CD14-positive monocyte (primary cell): Measurements from ENCODE around the gene C8G. TPM values are rescaled to one million over a fixed set of nuclear protein-coding genes. Genes with fewer than 3 reads are reported as not detected.

Source experiments
- DNase-seq, 3 donors: peaks; one replicate each; pipeline ENCODE4 v3.0.0-alpha.2; 2011 to 2022
- H2AFZ ChIP-seq: 2 replicates; pipeline ENCODE4 v1.6.0; 2012; ENCODE audit warnings: mild to moderate bottlenecking, low read depth, low read length, inconsistent platforms; ENCODE audit not compliant: insufficient read depth, poor library complexity, severe bottlenecking
- H3K27ac ChIP-seq, 2 donors: 1 replicate in 1 of 2; 2 replicates in 1 of 2; pipeline ENCODE4 v1.5.1; 2012 to 2013; ENCODE audit warnings: low read length in 2 of 2, control low read depth in 1 of 2, inconsistent platforms in 1 of 2, low read depth in 1 of 2, mild to moderate bottlenecking in 1 of 2
- H3K27me3 ChIP-seq, 2 donors: one replicate each; pipeline versions ENCODE4 v1.6.0 to v1.6.1; 2011 to 2013; ENCODE audit warnings: low read length in 2 of 2; ENCODE audit not compliant: control insufficient read depth in 2 of 2, insufficient read depth in 2 of 2
- H3K36me3 ChIP-seq, 2 donors: replicated peaks in 1 of 2; 1 replicate in 1 of 2; 2 replicates in 1 of 2; pipeline versions ENCODE4 v1.5.1 to v1.6.1; 2012 to 2013; ENCODE audit warnings: low read length in 2 of 2, control low read depth in 1 of 2, inconsistent platforms in 1 of 2, mild to moderate bottlenecking in 1 of 2; ENCODE audit not compliant: insufficient read depth in 2 of 2, control insufficient read depth in 1 of 2
- H3K4me1 ChIP-seq, 2 donors: 1 replicate in 1 of 2; 2 replicates in 1 of 2; pipeline versions ENCODE4 v1.5.1 to v1.6.1; 2012 to 2013; ENCODE audit warnings: low read length in 2 of 2, control low read depth in 1 of 2, inconsistent platforms in 1 of 2, mild to moderate bottlenecking in 1 of 2, moderate library complexity in 1 of 2; ENCODE audit not compliant: insufficient read depth in 2 of 2, control insufficient read depth in 1 of 2
- H3K4me2 ChIP-seq: replicated peaks from 2 replicates; pipeline ENCODE3; 2012; ENCODE audit warnings: low read length, moderate library complexity, mild to moderate bottlenecking; ENCODE audit not compliant: poor library complexity, severe bottlenecking; ENCODE audit errors: extremely low read depth
- H3K4me3 ChIP-seq, 3 experiments: fragments of 200-600 bp in 1 of 3; sonication (generic) in 1 of 3; replicated peaks in 1 of 3; 1 replicate in 2 of 3; 2 replicates in 1 of 3; pipeline ENCODE4 v1.5.1; 2011 to 2013; ENCODE audit warnings: low read length in 3 of 3, mild to moderate bottlenecking in 3 of 3, control low read depth in 2 of 3, low read depth in 2 of 3, inconsistent platforms in 1 of 3, moderate library complexity in 1 of 3
- H3K79me2 ChIP-seq: 2 replicates; pipeline ENCODE4 v1.6.0; 2012; ENCODE audit warnings: mild to moderate bottlenecking, control low read depth, inconsistent platforms, low read length, moderate library complexity; ENCODE audit not compliant: insufficient read depth
- H3K9ac ChIP-seq: 2 replicates; pipeline ENCODE4 v1.6.0; 2017; ENCODE audit warnings: low read length, mild to moderate bottlenecking; ENCODE audit not compliant: insufficient read depth, poor library complexity, severe bottlenecking
- H3K9me3 ChIP-seq, 2 donors: replicated peaks in 1 of 2; 1 replicate in 1 of 2; 2 replicates in 1 of 2; pipeline versions ENCODE4 v1.5.1 to v1.6.1; 2012 to 2013; ENCODE audit warnings: low read length in 2 of 2, control low read depth in 1 of 2; ENCODE audit not compliant: control insufficient read depth in 1 of 2, insufficient read depth in 1 of 2
- H4K20me1 ChIP-seq: 2 replicates; pipeline ENCODE4 v1.6.0; 2012; ENCODE audit warnings: mild to moderate bottlenecking, low read length, control low read depth, moderate library complexity; ENCODE audit not compliant: insufficient read depth
- H3K27ac Mint-ChIP-seq, 7 donors: one replicate each; pipeline ENCODE4 v1.8.0; 2020; ENCODE audit warnings: mild to moderate bottlenecking in 7 of 7, mixed read lengths in 7 of 7, moderate library complexity in 6 of 7, inconsistent platforms in 2 of 7
- H3K27me3 Mint-ChIP-seq, 3 donors: one replicate each; pipeline ENCODE4 v1.8.0; 2021 to 2022; ENCODE audit warnings: low read depth in 3 of 3, mild to moderate bottlenecking in 3 of 3, mixed read lengths in 3 of 3, moderate library complexity in 3 of 3, inconsistent platforms in 1 of 3
- H3K36me3 Mint-ChIP-seq, 2 donors: one replicate each; pipeline ENCODE4 v1.8.0; 2020; ENCODE audit warnings: mixed read lengths in 2 of 2, inconsistent platforms in 1 of 2, mild to moderate bottlenecking in 1 of 2
- H3K4me1 Mint-ChIP-seq: one replicate; pipeline ENCODE4 v1.8.0; 2020; ENCODE audit warnings: mild to moderate bottlenecking, mixed read lengths
- H3K4me3 Mint-ChIP-seq, 2 donors: one replicate each; pipeline ENCODE4 v1.8.0; 2020; ENCODE audit warnings: mild to moderate bottlenecking in 2 of 2, mixed read lengths in 2 of 2, moderate library complexity in 1 of 2
- H3K9me3 Mint-ChIP-seq, 7 donors: one replicate each; pipeline ENCODE4 v1.8.0; 2020 to 2022; ENCODE audit warnings: mixed read lengths in 7 of 7, mild to moderate bottlenecking in 6 of 7, moderate library complexity in 6 of 7, inconsistent platforms in 2 of 7
- CTCF ChIP-seq: fragments of 200-600 bp; IDR thresholded peaks from one replicate; pipeline ENCODE4 v1.8.0; 2022; ENCODE audit warnings: antibody characterized with exemption, mild to moderate bottlenecking
- WGBS: methylation state at CpG from one replicate; pipeline ENCODE4 v1.1.5; 2013; ENCODE audit warnings: missing lambda C conversion rate; ENCODE audit not compliant: insufficient coverage; 5-methylcytosine and 5-hydroxymethylcytosine counted together
- intact Hi-C, 2 donors: fragments of 100-400 bp; cut with micrococcal nuclease; formaldehyde crosslinking; loops; one replicate each; pipeline versions ENCODE4 v1.15.0 to v1.15.1; 2023
- polyA plus RNA-seq, 3 donors: library from polyadenylated mRNA; depleted of rRNA in 1 of 3; unstranded in 2 of 3; stranded (reverse) in 1 of 3; fragments of 300-500 nt in 2 of 3; fragments of >200 nt in 1 of 3; fragmentation: Illumina TruSeq in 2 of 3; gene quantifications; 1 replicate in 2 of 3; 2 replicates in 1 of 3; pipeline ENCODE4 v1.2.3, GENCODE V29; 2012 to 2021

Gene C8G
- polyA plus RNA-seq, 3 donors, result 0.55 to 0.72 TPM; not detected in 1

- H3K36me3 Mint-ChIP-seq, result peaks cover 46 to 85% of the 10 kb centered on the region in 2 donors
- WGBS, result 96% methylated on average over 20 of the region's 29 CpGs
- H3K27ac Mint-ChIP-seq, result peak overlapping the region in 5 of 7 donors; percentile 20 to 62 (median 25)
- Histone ChIP-seq H3K4me1 (no peaks in the 10 kb centered on the region), H3K9me3 (no peaks in the 10 kb centered on the region), H3K4me3 (no peak overlapping the region), H3K27me3 (no peaks in the 10 kb centered on the region), H3K4me2 (no peak overlapping the region), H3K9ac (no peak overlapping the region), H4K20me1 (no peaks in the 10 kb centered on the region), H3K27ac (no peak overlapping the region), H3K79me2 (no peaks in the 10 kb centered on the region), H3K36me3 (peaks cover 44 to 71% of the 10 kb centered on the region in 2 donors), H2AFZ (no peak overlapping the region)
- no peaks in the 10 kb centered on the region for H3K27me3 Mint-ChIP-seq
- intact Hi-C loops, result no loop called here
- H3K9me3 Mint-ChIP-seq, result peaks cover 0 to 2% (median 0%) of the 10 kb centered on the region in 7 donors
- H3K4me3 Mint-ChIP-seq, result no peak overlapping the region
- DNase-seq, result no peak
- no peaks in the 10 kb centered on the region for H3K4me1 Mint-ChIP-seq
- TF ChIP-seq CTCF, result no peak
Observed at GRCh38 chr9:136907011-136907914, 37.8 kb upstream of the C8G start.

- Mint-ChIP-seq H3K27ac (peak overlapping the region in 2 of 7 donors; percentile 45 to 46), H3K4me3 (no peak overlapping the region), H3K4me1 (no peaks in the 10 kb centered on the region), H3K27me3 (no peaks in the 10 kb centered on the region), H3K36me3 (peaks cover 52 to 86% of the 10 kb centered on the region in 2 donors), H3K9me3 (peaks cover 0 to 2% (median 0%) of the 10 kb centered on the region in 7 donors)
- Histone ChIP-seq H3K4me2 (no peak overlapping the region), H3K9ac (no peak overlapping the region), H3K4me3 (no peak overlapping the region), H3K36me3 (peaks cover 50 to 75% of the 10 kb centered on the region in 2 donors), H3K79me2 (no peaks in the 10 kb centered on the region), H3K4me1 (no peaks in the 10 kb centered on the region), H3K27ac (no peak overlapping the region), H2AFZ (no peak overlapping the region), H3K9me3 (no peaks in the 10 kb centered on the region), H3K27me3 (no peaks in the 10 kb centered on the region), H4K20me1 (no peaks in the 10 kb centered on the region)
- TF ChIP-seq CTCF, result no peak
- 97% methylated on average over 8 of the region's 12 CpGs for WGBS
- intact Hi-C loops, result no loop called here
- no peak for DNase-seq
Observed at GRCh38 chr9:136910197-136910900, 34.7 kb upstream of the C8G start.
